HCT116 (cell line): ENCODE measurements around the gene ARMC8.

Experiments
- CTCF ChIP-seq, 3 experiments: fragments of 200-600 bp in 1 of 3; sonication (generic) in 1 of 3; IDR thresholded peaks in 2 of 3; conservative IDR thresholded peaks in 1 of 3; 2 replicates each; pipeline ENCODE4 v1.5.1; 2012 to 2017; ENCODE audit warnings: low read depth in 2 of 3, low read length in 2 of 3, antibody characterized with exemption in 1 of 3, borderline replicate concordance in 1 of 3, control low read depth in 1 of 3, mild to moderate bottlenecking in 1 of 3, mixed read lengths in 1 of 3, mixed run types in 1 of 3, moderate library complexity in 1 of 3; ENCODE audit not compliant: insufficient read depth in 1 of 3
- EZH2 ChIP-seq: fragments of 200-600 bp; sonication (generic); IDR thresholded peaks from 2 replicates; pipeline ENCODE4 v1.6.1; 2017; ENCODE audit warnings: antibody characterized with exemption, mixed run types
- EZH2phosphoT487 ChIP-seq: fragments of 200-600 bp; IDR thresholded peaks from 2 replicates; pipeline ENCODE4 v1.6.1; 2018; ENCODE audit warnings: antibody characterized with exemption, borderline replicate concordance
- MAX ChIP-seq: IDR thresholded peaks from 2 replicates; pipeline ENCODE4 v1.6.1; 2012
- POLR2A ChIP-seq: IDR thresholded peaks from 2 replicates; pipeline ENCODE4 v1.7.0; 2011; ENCODE audit warnings: borderline replicate concordance; ENCODE audit not compliant: insufficient read depth, insufficient read length; ENCODE audit errors: extremely low read depth
- POLR2AphosphoS5 ChIP-seq: IDR thresholded peaks from 2 replicates; pipeline ENCODE4 v1.6.1; 2011; ENCODE audit warnings: mild to moderate bottlenecking, low read depth, low read length, moderate library complexity
- REST ChIP-seq: IDR thresholded peaks from 2 replicates; pipeline ENCODE4 v1.6.1; 2012; ENCODE audit warnings: low read depth
- ZNF274 ChIP-seq: fragments of 200-500 bp; sonication (Bioruptor generic); IDR thresholded peaks from 2 replicates; pipeline ENCODE4 v1.6.1; 2014; ENCODE audit warnings: mild to moderate bottlenecking, low read depth, low read length, inconsistent platforms

DNA sequence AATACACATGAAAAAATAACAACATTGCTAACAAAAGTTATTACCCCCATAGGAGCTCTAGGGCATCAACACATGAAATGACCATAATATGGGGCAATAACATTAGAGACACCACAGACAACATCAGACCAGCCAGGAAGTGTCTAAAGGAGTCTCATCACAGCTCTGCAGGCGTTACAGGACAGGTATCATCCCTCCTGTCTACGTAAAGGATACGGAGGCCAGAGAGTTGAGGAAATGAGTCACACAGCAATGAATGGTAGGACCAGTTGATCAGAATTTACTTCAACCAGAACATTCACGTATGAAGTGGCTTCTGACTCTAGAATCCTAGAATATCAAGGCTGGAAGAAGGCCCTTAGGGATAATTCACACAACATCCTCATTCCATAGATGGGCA is 140.7 kb downstream of the ARMC8 start:
- TF ChIP-seq CTCF (IDR thresholded peaks at IDR 0.05 in 2 of 3, conservative IDR thresholded peaks at IDR 0.05 in 1 of 3; ENCODE audit: borderline replicate concordance in 1 of 3, insufficient read depth in 1 of 3, low read depth in 2 of 3, low read length in 2 of 3), result no peak
- TF ChIP-seq EZH2, result no peak
- TF ChIP-seq REST, result no peak
- no peak for TF ChIP-seq EZH2phosphoT487
- TF ChIP-seq POLR2A, result no peak
- TF ChIP-seq MAX, result no peak
- no peak for TF ChIP-seq ZNF274
- TF ChIP-seq POLR2AphosphoS5, result no peak
